Astrocyte of the spinal cord (primary cell): ENCODE measurements around the gene ACSS3.

Experiments used
- DNase-seq: peaks from one replicate; pipeline ENCODE4 v3.0.0; 2011; ENCODE audit warnings: low read depth, low spot score
- H3K4me3 ChIP-seq: 2 replicates; pipeline ENCODE4 v1.5.1; 2011; ENCODE audit warnings: low read depth, mild to moderate bottlenecking, low read length, moderate library complexity
- CTCF ChIP-seq: IDR thresholded peaks from 2 replicates; pipeline ENCODE4 v1.5.1; 2012; ENCODE audit warnings: low read depth, mild to moderate bottlenecking, low read length, inconsistent platforms
- in situ Hi-C: cut with HindIII; loops from 2 replicates; pipeline ENCODE4 v1.10.0; 2017; ENCODE audit warnings: low sequenced_read_pairs

ACSS3 gene

DNA sequence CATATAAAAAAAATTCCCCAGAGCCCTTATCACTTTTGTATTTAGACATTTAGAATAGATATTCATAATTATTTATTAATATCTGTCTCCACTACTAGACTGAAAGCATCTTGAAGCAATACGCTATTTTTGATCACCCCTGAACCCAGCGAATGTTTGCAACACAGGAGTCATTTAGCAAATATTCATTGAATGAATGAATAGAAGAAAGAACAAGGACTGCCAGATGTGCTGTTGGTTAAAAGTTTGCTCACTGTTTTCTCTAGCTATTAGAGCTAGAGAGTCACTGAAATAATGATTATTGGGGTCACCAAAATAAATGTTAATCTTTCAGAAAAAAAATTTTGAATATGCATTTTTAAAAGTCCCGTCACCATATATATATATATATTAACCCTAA lies 174.3 kb downstream of the ACSS3 start:
- H3K4me3 ChIP-seq, result no peak overlapping the region
- no peak for TF ChIP-seq CTCF
- no peak for DNase-seq
- in situ Hi-C loops, result no loop called here

DNA sequence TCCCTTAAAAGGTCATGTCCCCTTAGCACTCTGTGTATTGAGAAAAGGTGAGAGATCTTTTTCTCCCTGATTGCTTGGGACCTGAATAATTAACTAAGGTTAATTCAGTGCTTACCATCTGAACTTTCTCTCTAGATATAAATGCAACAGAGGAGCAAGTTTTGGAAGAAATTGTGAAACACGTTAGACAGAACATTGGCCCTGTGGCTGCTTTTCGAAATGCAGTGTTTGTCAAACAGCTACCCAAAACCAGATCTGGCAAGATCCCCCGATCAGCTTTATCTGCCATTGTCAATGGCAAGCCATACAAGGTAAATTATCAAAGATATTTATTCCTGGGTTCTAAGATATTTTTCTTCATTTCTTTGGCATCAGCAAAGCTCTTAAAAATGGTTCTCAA lies 175.5 kb downstream of the ACSS3 start:
- DNase-seq, result no peak
- in situ Hi-C loops, result no loop called here
- TF ChIP-seq CTCF, result no peak
- H3K4me3 ChIP-seq, result no peak overlapping the region

GRCh38 chr12:81255456-81255855 lies 177.6 kb downstream of the ACSS3 start:
- no peak for TF ChIP-seq CTCF
- H3K4me3 ChIP-seq, result no peak overlapping the region
- in situ Hi-C loops, result no loop called here
- no peak for DNase-seq

GRCh38 chr12:81255947-81256346 lies 178.1 kb downstream of the ACSS3 start:
- no peak for TF ChIP-seq CTCF
- in situ Hi-C loops, result no loop called here
- no peak for DNase-seq
- H3K4me3 ChIP-seq, result no peak overlapping the region

DNA sequence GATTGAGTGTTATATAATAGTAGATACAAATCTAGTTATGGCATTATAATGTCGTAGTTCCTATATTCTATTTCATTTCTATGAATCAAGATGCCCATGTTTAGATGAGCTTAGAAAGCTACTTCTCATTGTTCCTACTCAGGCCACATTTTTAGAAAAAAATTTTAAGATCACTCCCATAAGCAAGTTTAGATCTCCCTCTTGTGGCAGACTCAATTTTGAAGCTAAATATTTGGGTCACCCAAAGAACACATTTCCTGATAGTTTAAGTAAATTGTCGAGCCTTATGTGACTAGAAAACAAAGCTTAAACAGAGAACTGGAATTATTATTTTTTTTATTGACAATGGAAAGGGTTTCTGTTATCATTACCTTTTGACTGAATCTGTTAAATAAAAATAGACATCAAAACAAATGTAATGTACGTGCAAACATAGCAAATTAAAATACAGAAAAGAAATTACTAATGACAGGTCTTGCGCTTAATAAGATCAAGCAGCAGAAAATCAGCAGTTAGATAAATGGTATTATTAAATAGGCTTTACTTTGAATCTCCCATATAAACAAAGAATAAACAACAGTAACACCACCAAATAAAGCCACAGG lies 180.2 kb downstream of the ACSS3 start:
- peak; percentile 49 for TF ChIP-seq CTCF
- DNase-seq, result peak; percentile 70
- in situ Hi-C loops, result no loop called here
- H3K4me3 ChIP-seq, result no peak overlapping the region

GRCh38 chr12:81259360-81259759 lies 181.5 kb downstream of the ACSS3 start:
- H3K4me3 ChIP-seq, result no peak overlapping the region
- in situ Hi-C loops, result no loop called here
- TF ChIP-seq CTCF, result no peak
- no peak for DNase-seq
